ENCODE measurements around the gene ZNF771. TPM values are rescaled to one million over a fixed set of nuclear protein-coding genes. Genes with fewer than 3 reads are reported as not detected.
A peak's percentile ranks its signal among the peaks of the same experiment; 100 is the strongest.

Gene ZNF771
- total and polyA plus RNA-seq, 12 donors, result 3.8 to 23.2 (median 5.1) TPM

DNA sequence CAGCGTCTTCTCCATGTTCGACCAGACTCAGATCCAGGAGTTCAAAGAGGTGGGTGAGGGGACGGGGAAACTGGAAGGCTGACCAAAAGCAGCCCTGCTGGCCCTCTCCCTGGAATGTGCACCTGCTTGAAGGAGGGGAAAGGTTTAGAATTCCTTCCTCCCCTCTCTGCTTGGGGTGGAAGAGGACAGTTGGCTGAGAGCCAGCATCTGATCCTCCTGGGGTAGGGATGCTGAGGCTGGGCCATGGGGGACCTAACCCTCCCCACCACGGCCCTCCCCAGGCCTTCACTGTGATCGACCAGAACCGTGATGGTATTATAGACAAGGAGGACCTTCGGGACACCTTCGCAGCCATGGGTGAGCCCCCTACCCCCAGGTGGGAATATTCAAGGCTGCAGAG is 31.5 kb upstream of the ZNF771 start:
- Histone ChIP-seq H3K27me3 (no peaks in the 10 kb centered on the region), H3K27ac (no peak overlapping the region), H3K4me3 (no peak overlapping the region), H3K36me3 (no peaks in the 10 kb centered on the region), H3K4me1 (peaks cover 10 to 42% (median 23%) of the 10 kb centered on the region in 9 donors), H3K9me3 (no peaks in the 10 kb centered on the region)
- ATAC-seq (no peak), DNase-seq (no peak)
- WGBS, 2 donors, result 88 to 89% methylated on average over 8 of the region's 8 CpGs
- intact Hi-C loops (cut with DNase I), result no loop called here
- TF ChIP-seq, protein P1, sequence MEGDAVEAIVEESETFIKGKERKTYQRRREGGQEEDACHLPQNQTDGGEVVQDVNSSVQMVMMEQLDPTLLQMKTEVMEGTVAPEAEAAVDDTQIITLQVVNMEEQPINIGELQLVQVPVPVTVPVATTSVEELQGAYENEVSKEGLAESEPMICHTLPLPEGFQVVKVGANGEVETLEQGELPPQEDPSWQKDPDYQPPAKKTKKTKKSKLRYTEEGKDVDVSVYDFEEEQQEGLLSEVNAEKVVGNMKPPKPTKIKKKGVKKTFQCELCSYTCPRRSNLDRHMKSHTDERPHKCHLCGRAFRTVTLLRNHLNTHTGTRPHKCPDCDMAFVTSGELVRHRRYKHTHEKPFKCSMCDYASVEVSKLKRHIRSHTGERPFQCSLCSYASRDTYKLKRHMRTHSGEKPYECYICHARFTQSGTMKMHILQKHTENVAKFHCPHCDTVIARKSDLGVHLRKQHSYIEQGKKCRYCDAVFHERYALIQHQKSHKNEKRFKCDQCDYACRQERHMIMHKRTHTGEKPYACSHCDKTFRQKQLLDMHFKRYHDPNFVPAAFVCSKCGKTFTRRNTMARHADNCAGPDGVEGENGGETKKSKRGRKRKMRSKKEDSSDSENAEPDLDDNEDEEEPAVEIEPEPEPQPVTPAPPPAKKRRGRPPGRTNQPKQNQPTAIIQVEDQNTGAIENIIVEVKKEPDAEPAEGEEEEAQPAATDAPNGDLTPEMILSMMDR (IDR thresholded peaks at IDR 0.05), result no peak

DNA sequence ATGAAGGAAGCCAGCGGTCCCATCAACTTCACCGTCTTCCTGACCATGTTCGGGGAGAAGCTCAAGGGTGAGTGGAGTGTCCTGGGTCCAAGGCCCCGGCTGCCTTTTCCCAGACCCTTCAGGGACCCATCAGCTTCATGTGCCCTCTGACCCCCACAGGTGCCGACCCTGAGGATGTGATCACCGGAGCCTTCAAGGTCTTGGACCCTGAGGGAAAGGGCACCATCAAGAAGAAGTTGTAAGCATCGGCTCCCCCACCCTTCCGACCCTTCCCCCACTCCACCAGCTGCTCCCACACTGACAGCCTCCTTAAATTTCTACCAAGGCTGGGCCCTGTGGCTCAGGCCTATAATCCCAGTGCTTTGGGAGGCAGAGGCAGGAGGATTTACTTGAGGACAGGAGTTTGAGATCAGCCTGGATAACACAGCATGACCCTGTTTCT is 30.9 kb upstream of the ZNF771 start:
- ATAC-seq (no peak), DNase-seq (no peak)
- Histone ChIP-seq H3K4me1 (peaks cover 10 to 38% (median 19%) of the 10 kb centered on the region in 9 donors), H3K36me3 (no peaks in the 10 kb centered on the region), H3K4me3 (no peak overlapping the region), H3K27ac (peak overlapping the region in 7 of 10 donors; percentile 98 to 100 (median 99)), H3K27me3 (no peaks in the 10 kb centered on the region), H3K9me3 (no peaks in the 10 kb centered on the region)
- WGBS, 2 donors, result 94% methylated on average over 8 of the region's 8 CpGs
- TF ChIP-seq, protein P1 (IDR thresholded peaks at IDR 0.05), result no peak
- intact Hi-C loops (cut with DNase I), result no loop called here

DNA sequence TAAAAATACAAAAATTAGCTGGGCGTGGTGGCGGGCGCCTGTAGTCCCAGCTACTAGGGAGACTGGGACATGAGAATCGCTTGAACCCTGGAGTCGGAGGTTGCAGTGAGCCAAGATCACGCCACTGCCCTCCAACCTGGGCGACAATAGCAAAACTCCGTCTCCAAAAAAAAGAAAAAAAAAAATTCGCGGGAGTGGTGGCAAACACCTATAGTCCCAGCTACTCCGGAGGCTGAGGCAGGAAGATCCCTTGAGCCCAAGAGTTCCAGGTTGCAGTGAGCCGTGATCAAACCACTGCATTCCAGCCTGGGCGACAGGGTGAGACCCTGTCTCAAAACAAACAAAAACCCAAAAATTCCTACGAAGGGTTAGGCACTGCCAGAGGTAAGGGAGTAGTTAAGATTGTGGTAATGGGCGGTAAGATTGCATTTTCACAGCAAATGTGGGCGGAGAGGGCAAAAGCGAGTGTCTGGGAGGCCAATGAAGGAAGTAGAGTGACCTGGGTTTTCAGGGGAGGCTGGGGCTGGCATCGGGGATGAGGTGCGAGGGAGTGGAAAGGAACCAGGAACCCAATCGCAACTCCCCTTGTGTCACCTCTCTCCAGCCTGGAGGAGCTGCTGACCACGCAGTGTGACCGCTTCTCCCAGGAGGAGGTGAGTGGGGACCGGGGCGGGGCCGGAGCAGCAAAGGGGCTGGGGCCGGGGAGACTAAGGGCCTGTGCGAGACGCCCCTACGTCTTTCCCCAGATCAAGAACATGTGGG is 30.2 kb upstream of the ZNF771 start:
- WGBS, 2 donors, result 45% methylated on average over 29 of the region's 29 CpGs
- H3K27me3 ChIP-seq, result no peaks in the 10 kb centered on the region
- TF ChIP-seq, protein P1 (IDR thresholded peaks at IDR 0.05), result no peak
- no peaks in the 10 kb centered on the region for H3K9me3 ChIP-seq
- no peak for ATAC-seq
- intact Hi-C loops (cut with DNase I), result no loop called here
- peaks cover 10 to 31% (median 16%) of the 10 kb centered on the region in 9 donors for H3K4me1 ChIP-seq
- no peaks in the 10 kb centered on the region for H3K36me3 ChIP-seq
- H3K4me3 ChIP-seq, result peak overlapping the region; percentile 35 to 94 (median 68)
- no peak for DNase-seq
- H3K27ac ChIP-seq, result peak overlapping the region; percentile 98 to 100 (median 99)

DNA sequence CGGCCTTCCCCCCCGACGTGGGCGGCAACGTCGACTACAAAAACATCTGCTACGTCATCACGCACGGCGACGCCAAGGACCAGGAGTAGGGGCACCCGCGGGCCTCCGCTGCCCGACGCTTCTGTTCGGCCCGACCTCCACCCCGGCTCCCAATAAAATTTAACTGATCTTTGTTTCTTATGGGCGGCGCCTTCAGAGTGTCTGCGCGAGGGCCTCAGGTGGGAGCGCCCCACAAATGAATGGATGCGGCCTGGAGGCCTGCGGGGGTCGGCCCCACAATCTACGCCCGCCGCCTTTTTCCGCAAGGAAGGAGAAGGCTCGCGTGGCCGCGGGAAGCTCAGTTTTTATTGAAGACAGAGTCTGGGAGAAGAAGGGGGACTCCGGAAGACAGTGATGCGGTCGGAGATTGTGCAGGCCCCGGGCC is 29.6 kb upstream of the ZNF771 start:
- peaks cover 10 to 29% (median 15%) of the 10 kb centered on the region in 9 donors for H3K4me1 ChIP-seq
- whole genome bisulfite sequencing, 2 donors, result 0 to 1% methylated on average over 39 of the region's 39 CpGs
- H3K4me3 ChIP-seq, result peak overlapping the region; percentile 35 to 94 (median 68)
- TF ChIP-seq, protein P1 (IDR thresholded peaks at IDR 0.05), result no peak
- peak overlapping the region; percentile 98 to 100 (median 99) for H3K27ac ChIP-seq
- H3K9me3 ChIP-seq, result no peaks in the 10 kb centered on the region
- ATAC-seq (peak; percentile 69 to 86 (median 78)), DNase-seq (peak; percentile 96)
- no peaks in the 10 kb centered on the region for H3K27me3 ChIP-seq
- no peaks in the 10 kb centered on the region for H3K36me3 ChIP-seq
- intact Hi-C loops (cut with DNase I), result no loop called here
